GM12878 (cell line): Measurements from ENCODE around the gene ABCB9. TPM values are rescaled to one million over a fixed set of nuclear protein-coding genes. Genes with fewer than 3 reads are reported as not detected.

Source experiments
- ATF2 ChIP-seq: IDR thresholded peaks from 2 replicates; pipeline ENCODE4 v1.6.1; 2012; ENCODE audit warnings: low read length, inconsistent platforms
- ETV6 ChIP-seq, 2 experiments: fragments of 450-650 bp in 1 of 2; IDR thresholded peaks in 1 of 2; conservative IDR thresholded peaks in 1 of 2; 2 replicates each; pipeline ENCODE4 v1.6.1; 2014; ENCODE audit warnings: antibody characterized with exemption in 1 of 2, borderline replicate concordance in 1 of 2, low read depth in 1 of 2, mild to moderate bottlenecking in 1 of 2, moderate library complexity in 1 of 2
- MTA2 ChIP-seq: fragments of 450-650 bp; IDR thresholded peaks from 2 replicates; pipeline ENCODE4 v1.6.1; 2016; ENCODE audit warnings: low read depth, mild to moderate bottlenecking, moderate library complexity
- MYC ChIP-seq: IDR thresholded peaks from 2 replicates; pipeline ENCODE4 v1.6.1; 2011; ENCODE audit warnings: mild to moderate bottlenecking, low read length, moderate library complexity, inconsistent platforms; ENCODE audit not compliant: insufficient read depth, insufficient replicate concordance, insufficient read length, severe bottlenecking
- PBX3 ChIP-seq: IDR thresholded peaks from 2 replicates; pipeline ENCODE4 v1.6.1; 2011; ENCODE audit warnings: mild to moderate bottlenecking, low read depth, low read length, moderate library complexity; ENCODE audit not compliant: insufficient replicate concordance
- STAT1 ChIP-seq: fragments of 450-650 bp; conservative IDR thresholded peaks from 2 replicates; pipeline ENCODE4 v1.6.1; 2014; ENCODE audit warnings: antibody characterized with exemption, mild to moderate bottlenecking
- STAT3 ChIP-seq: IDR thresholded peaks from 2 replicates; pipeline ENCODE4 v1.6.1; 2011; ENCODE audit warnings: low read depth, low read length, improper control_type of control experiment
- SUPT20H ChIP-seq: IDR thresholded peaks from 2 replicates; pipeline ENCODE4 v1.6.1; 2011; ENCODE audit warnings: low read depth, mild to moderate bottlenecking, low read length, moderate library complexity, borderline replicate concordance; ENCODE audit not compliant: control insufficient read depth
- ZBTB4 ChIP-seq: fragments of 450-650 bp; formaldehyde crosslinking; IDR thresholded peaks from 2 replicates; pipeline ENCODE4 v1.4.0; 2022; ENCODE audit warnings: mild to moderate bottlenecking, moderate library complexity
- polyA plus RNA-seq, 11 experiments: library from polyadenylated mRNA; depleted of rRNA in 4 of 11; unstranded in 6 of 11; stranded (reverse) in 5 of 11; fragments of >200 nt; fragmentation: Nextera tagmentation in 4 of 11; fragmentation: Illumina TruSeq in 1 of 11; extraction: Ambion mirVana in 4 of 11; extraction: Trizol in 1 of 11; gene quantifications; 1 replicate in 1 of 11; 2 replicates in 10 of 11; pipeline versions ENCODE4 v1.2.1 to v1.2.3, GENCODE V29; 2011 to 2016; ENCODE audit warnings: inconsistent platforms in 2 of 11, missing spikeins in 2 of 11, low read depth in 1 of 11
- total RNA-seq, 4 experiments: library from RNA; depleted of rRNA in 3 of 4; stranded (reverse); fragments of >200 nt in 3 of 4; fragmentation: Illumina TruSeq in 1 of 4; extraction: Trizol in 1 of 4; gene quantifications; 2 replicates each; pipeline versions ENCODE4 v1.2.1 to v1.2.3, GENCODE V29; 2013 to 2021

Gene ABCB9
- total and polyA plus RNA-seq, 10 of the 15 experiments (the other 5 are each of a cell fraction or from before 2014, with no cell fraction given): 0.37 to 4.9 (median 3.1) TPM

- TF ChIP-seq SUPT20H: no peak
- TF ChIP-seq ATF2: no peak
- no peak for TF ChIP-seq ZBTB4
- TF ChIP-seq STAT3: no peak
- no peak for TF ChIP-seq ETV6 (conservative IDR thresholded peaks at IDR 0.05 in 1 of 2, IDR thresholded peaks at IDR 0.05 in 1 of 2; ENCODE audit: borderline replicate concordance in 1 of 2, low read depth in 1 of 2)
- TF ChIP-seq PBX3: no peak
- TF ChIP-seq MYC: no peak
- no peak for TF ChIP-seq MTA2
- TF ChIP-seq STAT1: no peak
Measured at GRCh38 chr12:122928404-122929147, 37.7 kb downstream of the ABCB9 start (continued).
